HL-60/S4 treated with retinoic acid at 250 ng/mL for 4 days and 3 days (cell line): ENCODE results near the gene AMIGO3.
"Not testable (repeated sequence)": the region's sequence is repeated elsewhere in the genome, so short reads cannot be mapped to it uniquely, and the experiment has no call there.

Source experiments
- in situ Hi-C: fragments of 300-500 bp; cut with MboI; formaldehyde crosslinking; loops from 2 replicates; pipeline ENCODE4 v1.7.0; 2022; ENCODE audit warnings: low sequenced_read_pairs

Gene AMIGO3

GRCh38 chr3:49719214-49719884 lies at the start of gene AMIGO3:
Gene AMIGO3, minus strand, starts transcription at chr3:49719684. Its CDS starts 219 bp downstream, at chr3:49719465.
- in situ Hi-C loops: no loop called here

- in situ Hi-C loops: no loop called here
Observed at GRCh38 chr3:49763981-49764380, 44.5 kb upstream of the AMIGO3 start.

GRCh38 chr3:49761661-49762060 lies 42.2 kb upstream of the AMIGO3 start:
- in situ Hi-C loops: no loop called here

- in situ Hi-C loops: no loop called here
Observed at GRCh38 chr3:49759226-49759625, 39.7 kb upstream of the AMIGO3 start.

GRCh38 chr3:49757197-49757596 lies 37.7 kb upstream of the AMIGO3 start:
- in situ Hi-C loops: no loop called here

GRCh38 chr3:49756036-49756435 lies 36.6 kb upstream of the AMIGO3 start:
- in situ Hi-C loops: no loop called here

- in situ Hi-C loops: no loop called here
Observed at GRCh38 chr3:49754536-49754935, 35.1 kb upstream of the AMIGO3 start.

- in situ Hi-C loops: no loop called here
Observed at GRCh38 chr3:49751501-49751900, 32.0 kb upstream of the AMIGO3 start.

GRCh38 chr3:49750056-49750455 lies 30.6 kb upstream of the AMIGO3 start:
- in situ Hi-C loops: no loop called here

GRCh38 chr3:49748874-49749273 lies 29.4 kb upstream of the AMIGO3 start:
- in situ Hi-C loops: not testable (repeated sequence)

GRCh38 chr3:49747792-49748480 lies 28.5 kb upstream of the AMIGO3 start:
- in situ Hi-C loops: no loop called here

- in situ Hi-C loops: no loop called here
Observed at GRCh38 chr3:49745986-49746385, 26.5 kb upstream of the AMIGO3 start.

GRCh38 chr3:49740427-49740826 lies 20.9 kb upstream of the AMIGO3 start:
- in situ Hi-C loops: no loop called here

- in situ Hi-C loops: no loop called here
Observed at GRCh38 chr3:49738067-49738713, 18.7 kb upstream of the AMIGO3 start.

- in situ Hi-C loops: no loop called here
Observed at GRCh38 chr3:49734752-49735151, 15.3 kb upstream of the AMIGO3 start.

- in situ Hi-C loops: no loop called here
Observed at GRCh38 chr3:49733551-49733950, 14.1 kb upstream of the AMIGO3 start.

- in situ Hi-C loops: no loop called here
Observed at GRCh38 chr3:49732597-49732996, 13.1 kb upstream of the AMIGO3 start.

GRCh38 chr3:49729966-49730609 lies 10.6 kb upstream of the AMIGO3 start:
- in situ Hi-C loops: no loop called here

GRCh38 chr3:49727924-49728361 lies 8.5 kb upstream of the AMIGO3 start:
- in situ Hi-C loops: no loop called here

GRCh38 chr3:49727154-49727923 lies 7.9 kb upstream of the AMIGO3 start:
- in situ Hi-C loops: no loop called here
